Cortex of kidney (tissue), 1 donor: ENCODE measurements around the gene PRKAR2B.
A peak's percentile ranks its signal among the peaks of the same experiment; 100 is the strongest.

ENCODE experiments used
- DNase-seq: peaks from one replicate; lab custom pipeline; 2025; lab: John Stamatoyannopoulos, UW

The PRKAR2B gene

DNA sequence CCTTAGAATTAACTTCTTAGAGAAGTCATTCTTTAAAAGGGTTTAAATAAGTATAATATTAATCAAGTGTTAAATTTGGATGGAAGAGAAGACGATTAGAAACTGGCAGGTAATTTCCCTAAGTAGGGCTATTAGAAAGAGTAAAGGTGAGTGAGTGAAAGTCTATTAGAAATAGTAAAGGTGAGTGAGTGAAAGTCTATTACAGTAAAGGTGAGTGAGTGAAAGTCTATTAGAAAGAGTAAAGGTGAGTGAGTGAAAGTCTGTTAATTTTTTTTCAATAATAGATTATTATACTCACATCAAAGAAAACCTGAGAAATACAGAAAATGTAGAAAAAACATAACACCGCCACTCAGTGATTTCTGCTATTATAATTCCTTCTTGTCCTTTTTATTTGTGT, 113.5 kb downstream of the PRKAR2B start:
- no peak for DNase-seq

DNA sequence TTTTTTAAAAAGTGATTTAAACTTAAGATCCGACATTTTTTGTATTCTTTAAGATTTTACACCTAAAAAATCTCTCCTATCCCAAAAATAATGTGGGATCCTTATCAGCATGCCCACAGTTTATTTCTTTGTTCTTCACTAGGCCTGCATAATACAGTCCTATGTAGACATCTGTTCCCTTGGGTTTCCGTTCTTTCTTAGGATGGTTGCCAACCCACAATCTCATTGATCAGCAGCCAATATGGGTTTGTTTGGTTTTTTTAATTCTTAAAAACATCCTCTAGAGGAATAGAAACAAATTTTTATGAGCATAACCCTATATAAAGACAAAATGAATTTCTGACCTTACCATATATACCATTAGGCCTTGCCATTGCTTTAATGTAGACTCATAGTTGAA, 115.9 kb downstream of the PRKAR2B start:
- no peak for DNase-seq

GRCh38 chr7:107161415-107161814, 116.9 kb downstream of the PRKAR2B start:
- no peak for DNase-seq

GRCh38 chr7:107162475-107162874, 118.0 kb downstream of the PRKAR2B start:
- DNase-seq, result no peak

GRCh38 chr7:107164092-107164491, 119.6 kb downstream of the PRKAR2B start:
- no peak for DNase-seq

DNA sequence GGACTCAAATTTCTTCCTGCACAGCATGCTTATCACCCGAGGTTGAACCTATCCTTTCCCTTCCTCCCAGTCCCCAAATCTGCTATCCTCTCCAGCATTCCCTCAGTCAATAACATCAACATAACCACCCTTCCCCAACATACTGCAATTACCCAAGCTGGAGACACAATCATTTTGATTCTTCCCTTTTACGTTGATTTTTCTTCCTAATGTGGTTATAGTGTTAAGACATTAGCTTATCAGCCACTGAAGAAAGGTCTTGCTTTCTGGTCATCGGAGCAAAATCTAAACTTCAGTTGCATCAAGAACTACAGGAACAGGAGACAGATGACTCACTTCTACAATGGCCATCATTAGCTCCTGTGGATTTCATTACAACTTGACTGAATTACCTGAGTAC, 120.8 kb downstream of the PRKAR2B start:
- no peak for DNase-seq

GRCh38 chr7:107166736-107167426, 122.4 kb downstream of the PRKAR2B start:
- DNase-seq, result no peak

GRCh38 chr7:107167483-107168232, 123.2 kb downstream of the PRKAR2B start:
- no peak for DNase-seq

DNA sequence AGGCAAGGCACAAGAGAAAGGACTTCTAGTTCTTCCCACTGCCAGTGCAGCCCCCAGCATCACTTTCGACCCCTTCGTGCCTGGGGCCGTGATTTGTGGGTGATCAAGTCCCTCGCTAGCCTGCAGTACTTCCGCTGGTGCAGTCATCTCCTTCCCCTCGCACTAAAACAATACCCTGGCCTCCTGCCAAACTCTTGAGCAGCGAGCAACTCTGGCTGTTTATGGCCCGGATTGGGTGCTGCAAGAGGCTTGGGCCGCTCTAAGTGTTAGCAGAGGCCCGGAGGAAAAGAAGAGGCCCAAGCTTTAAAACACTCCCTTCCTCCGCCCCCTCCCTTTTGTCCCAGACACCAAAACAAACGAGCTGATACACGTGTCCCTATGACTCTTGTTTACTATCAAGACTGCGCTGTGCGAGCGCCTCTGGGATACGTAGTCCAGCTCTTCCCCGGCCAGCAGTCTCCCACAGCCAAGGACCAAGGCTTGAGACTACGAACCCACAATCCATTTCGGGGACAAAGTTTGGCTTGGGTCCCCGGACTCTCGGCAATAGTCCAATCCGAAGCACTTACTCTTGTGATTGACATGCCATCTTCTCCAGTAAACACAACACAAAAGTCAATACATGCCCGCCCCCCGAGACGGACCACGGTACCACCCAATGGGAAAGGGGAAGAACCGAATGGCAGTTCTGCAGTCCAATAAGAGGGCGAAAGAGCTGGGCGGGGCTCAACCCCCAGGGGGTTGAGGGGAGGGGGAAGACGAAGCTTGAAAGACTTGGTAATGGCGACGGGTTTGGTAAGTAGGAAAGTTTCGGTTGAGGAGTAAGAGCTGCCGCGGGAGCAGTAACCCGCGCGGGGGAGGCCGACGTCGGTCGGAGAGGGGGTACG, 124.0 kb downstream of the PRKAR2B start, which contains the start of gene HBP1:
Gene HBP1 (plus strand): TSS at position 771 of the 887 bp plus-strand sequence. CDS start 10,891 bp downstream, outside the sequence.
- DNase-seq, result peak; percentile 18

- DNase-seq, result no peak
Observed at GRCh38 chr7:107169120-107170050, 124.9 kb downstream of the PRKAR2B start.

GRCh38 chr7:107170051-107170915, 125.8 kb downstream of the PRKAR2B start:
- no peak for DNase-seq

GRCh38 chr7:107171496-107171895, 127.0 kb downstream of the PRKAR2B start:
- DNase-seq, result no peak

GRCh38 chr7:107172276-107173032, 127.9 kb downstream of the PRKAR2B start:
- DNase-seq, result no peak

DNA sequence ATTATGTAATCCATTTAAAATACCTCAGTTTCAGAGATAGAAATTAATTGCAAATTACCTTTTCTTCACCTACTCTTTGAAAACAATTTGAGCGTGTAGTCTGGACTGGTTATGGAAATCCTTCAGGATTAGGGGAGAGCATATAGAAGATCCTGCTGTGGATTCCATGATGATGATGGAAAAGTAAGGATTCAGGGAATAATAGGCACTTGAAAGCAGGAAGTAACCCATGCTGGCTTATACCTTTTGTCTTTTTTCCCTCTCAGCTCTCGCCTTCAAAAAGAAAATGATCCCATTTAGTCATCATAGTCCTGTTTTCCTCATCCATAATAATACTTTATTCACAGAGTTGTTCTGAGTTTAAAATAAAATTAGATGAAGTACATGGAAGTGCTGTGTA, 128.7 kb downstream of the PRKAR2B start:
- no peak for DNase-seq

DNA sequence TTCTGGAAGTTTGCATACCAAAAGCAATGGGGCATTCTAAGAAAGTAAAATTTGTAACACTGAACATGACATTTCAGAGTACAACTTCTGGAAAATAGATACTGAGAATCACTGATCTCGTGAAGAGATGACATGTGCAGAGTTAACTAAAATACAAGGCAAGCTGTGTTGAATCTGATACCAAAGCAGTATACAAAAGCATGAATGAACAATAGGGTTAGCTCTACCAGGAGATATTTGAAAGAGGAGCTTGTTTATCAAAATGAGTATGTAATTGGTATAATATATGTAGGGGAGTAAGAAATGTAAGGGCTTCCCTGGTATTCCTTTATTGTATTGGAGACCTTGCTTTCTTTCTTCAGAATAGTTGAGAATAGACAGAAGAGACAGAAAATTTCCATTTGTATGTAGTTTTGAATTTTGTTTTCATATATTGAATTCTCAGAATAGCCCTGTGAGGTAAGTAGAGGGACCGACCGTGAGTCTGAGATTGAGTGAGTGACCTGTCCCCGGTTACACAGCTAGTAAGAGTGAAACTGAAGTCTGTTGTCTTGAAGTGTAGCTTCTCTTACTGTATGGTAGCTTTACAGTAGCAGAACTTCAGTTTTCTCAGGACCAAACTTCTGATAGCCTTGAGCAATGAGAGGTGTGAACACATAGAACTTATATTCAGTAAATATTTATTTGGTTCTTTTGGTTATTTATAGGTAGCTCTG, 129.3 kb downstream of the PRKAR2B start:
- no peak for DNase-seq

GRCh38 chr7:107179326-107180164, 135.0 kb downstream of the PRKAR2B start:
- no peak for DNase-seq

GRCh38 chr7:107180378-107180777, 135.9 kb downstream of the PRKAR2B start:
- DNase-seq, result no peak

- no peak for DNase-seq
Observed at GRCh38 chr7:107181172-107181571, 136.7 kb downstream of the PRKAR2B start.
